Measurements from ENCODE around the gene ABCA6.

The ABCA6 gene

GRCh38 chr17:69096541-69096940 lies 45.2 kb downstream of the ABCA6 start:
- no peak overlapping the region for H3K4me3 ChIP-seq (ENCODE audit: low read depth, low read length)
- TF ChIP-seq, protein P1, sequence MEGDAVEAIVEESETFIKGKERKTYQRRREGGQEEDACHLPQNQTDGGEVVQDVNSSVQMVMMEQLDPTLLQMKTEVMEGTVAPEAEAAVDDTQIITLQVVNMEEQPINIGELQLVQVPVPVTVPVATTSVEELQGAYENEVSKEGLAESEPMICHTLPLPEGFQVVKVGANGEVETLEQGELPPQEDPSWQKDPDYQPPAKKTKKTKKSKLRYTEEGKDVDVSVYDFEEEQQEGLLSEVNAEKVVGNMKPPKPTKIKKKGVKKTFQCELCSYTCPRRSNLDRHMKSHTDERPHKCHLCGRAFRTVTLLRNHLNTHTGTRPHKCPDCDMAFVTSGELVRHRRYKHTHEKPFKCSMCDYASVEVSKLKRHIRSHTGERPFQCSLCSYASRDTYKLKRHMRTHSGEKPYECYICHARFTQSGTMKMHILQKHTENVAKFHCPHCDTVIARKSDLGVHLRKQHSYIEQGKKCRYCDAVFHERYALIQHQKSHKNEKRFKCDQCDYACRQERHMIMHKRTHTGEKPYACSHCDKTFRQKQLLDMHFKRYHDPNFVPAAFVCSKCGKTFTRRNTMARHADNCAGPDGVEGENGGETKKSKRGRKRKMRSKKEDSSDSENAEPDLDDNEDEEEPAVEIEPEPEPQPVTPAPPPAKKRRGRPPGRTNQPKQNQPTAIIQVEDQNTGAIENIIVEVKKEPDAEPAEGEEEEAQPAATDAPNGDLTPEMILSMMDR (IDR thresholded peaks at IDR 0.05; ENCODE audit: insufficient read depth, low read depth, low read length, missing control alignments), result no peak
- DNase-seq (ENCODE audit: low read depth), result no peak

- TF ChIP-seq, protein P1 (IDR thresholded peaks at IDR 0.05; ENCODE audit: insufficient read depth, low read depth, low read length, missing control alignments), result no peak
- no peak overlapping the region for H3K4me3 ChIP-seq (ENCODE audit: low read depth, low read length)
- no peak for DNase-seq (ENCODE audit: low read depth)
These were observed 47.7 kb downstream of the ABCA6 start for GRCh38 chr17:69093995-69094394.

DNA sequence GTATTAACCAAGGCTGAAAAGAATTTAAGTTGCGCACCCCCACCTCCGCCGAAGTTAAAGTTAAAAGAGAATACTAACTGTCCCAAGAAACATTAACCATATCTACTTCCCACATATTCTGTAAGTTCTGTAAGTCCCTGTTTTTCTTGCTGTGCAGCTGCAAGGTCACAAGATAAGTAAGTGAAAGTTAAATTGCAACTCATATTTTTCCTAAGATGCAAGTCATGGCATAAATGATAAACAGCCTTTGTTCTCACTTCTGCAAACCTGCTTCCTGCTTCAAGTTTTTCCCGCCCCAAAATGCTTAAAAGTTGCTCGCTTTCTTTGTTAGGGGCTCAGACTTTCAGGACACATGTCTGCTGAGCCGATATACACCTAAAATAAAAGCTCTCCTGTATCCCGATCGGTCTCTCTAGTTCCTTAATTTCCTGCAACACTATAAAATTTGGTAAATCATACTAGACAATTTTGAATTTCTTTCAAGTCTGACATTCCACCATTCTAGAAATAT lies 48.4 kb downstream of the ABCA6 start:
- no peak for DNase-seq (ENCODE audit: low read depth)
- no peak overlapping the region for H3K4me3 ChIP-seq (ENCODE audit: low read depth, low read length)
- TF ChIP-seq, protein P1 (IDR thresholded peaks at IDR 0.05; ENCODE audit: insufficient read depth, low read depth, low read length, missing control alignments), result no peak

DNA sequence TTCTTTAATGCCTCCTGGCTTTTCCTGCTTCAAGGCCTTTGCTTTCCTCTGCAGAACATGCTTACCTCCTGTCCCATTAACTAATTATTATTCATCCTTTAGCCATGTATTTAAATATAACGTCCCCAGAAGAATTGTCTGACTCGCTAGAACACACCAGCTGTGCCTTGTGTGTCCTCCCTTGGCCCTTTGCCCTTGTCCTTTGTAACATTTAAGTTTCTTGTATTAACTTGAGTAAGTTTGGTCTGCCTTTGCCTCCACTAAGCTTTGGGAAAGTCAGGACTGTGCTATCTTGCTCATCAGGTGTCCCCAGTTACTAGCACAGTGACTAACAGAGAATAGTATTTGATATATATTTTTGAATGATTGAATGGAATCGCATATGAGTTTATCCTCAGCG lies 51.3 kb downstream of the ABCA6 start:
- TF ChIP-seq, protein P1 (IDR thresholded peaks at IDR 0.05; ENCODE audit: insufficient read depth, low read depth, low read length, missing control alignments), result no peak
- no peak overlapping the region for H3K4me3 ChIP-seq (ENCODE audit: low read depth, low read length)
- no peak for DNase-seq (ENCODE audit: low read depth)

- TF ChIP-seq, protein P1 (IDR thresholded peaks at IDR 0.05; ENCODE audit: insufficient read depth, low read depth, low read length, missing control alignments), result no peak
- H3K4me3 ChIP-seq (ENCODE audit: low read depth, low read length), result no peak overlapping the region
- DNase-seq (ENCODE audit: low read depth), result no peak
These were observed 53.0 kb downstream of the ABCA6 start for GRCh38 chr17:69088643-69089200.

- TF ChIP-seq, protein P1 (IDR thresholded peaks at IDR 0.05; ENCODE audit: insufficient read depth, low read depth, low read length, missing control alignments), result no peak
- no peak overlapping the region for H3K4me3 ChIP-seq (ENCODE audit: low read depth, low read length)
- DNase-seq (ENCODE audit: low read depth), result no peak
These were observed 55.1 kb downstream of the ABCA6 start for GRCh38 chr17:69086641-69087040.

DNA sequence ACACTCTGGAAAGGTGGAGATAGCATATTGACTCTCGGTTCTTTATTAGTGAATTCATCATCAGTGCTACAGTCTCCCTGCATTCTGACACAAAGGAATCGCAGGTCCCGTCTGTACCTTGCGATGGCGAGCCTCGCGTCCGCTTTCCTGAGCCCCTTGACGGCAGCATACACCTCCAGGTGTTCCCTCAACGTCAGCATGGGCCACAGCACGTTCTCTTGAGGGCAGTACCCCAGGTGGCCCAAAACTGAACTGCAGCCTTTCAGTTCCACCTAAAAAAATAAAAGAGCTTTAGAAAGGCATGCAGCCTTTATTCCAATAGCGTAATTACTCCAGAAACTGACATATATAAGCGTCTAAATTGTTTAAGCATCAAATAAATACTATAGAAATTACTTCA lies 56.8 kb downstream of the ABCA6 start:
- DNase-seq (ENCODE audit: low read depth), result no peak
- TF ChIP-seq, protein P1 (IDR thresholded peaks at IDR 0.05; ENCODE audit: insufficient read depth, low read depth, low read length, missing control alignments), result no peak

More for the DNA sequence above, 56.8 kb downstream of the ABCA6 start:
- no peak overlapping the region for H3K4me3 ChIP-seq (ENCODE audit: low read depth, low read length)

Data from GM12865 (cell line).